Neural cell (in vitro differentiated cells): ENCODE data around the gene SLC9A5.

Source experiments
- CTCF ChIP-seq: fragments of 450-650 bp; IDR thresholded peaks from 2 replicates; pipeline ENCODE4 v1.5.1; 2014; ENCODE audit warnings: antibody characterized with exemption, mild to moderate bottlenecking, moderate library complexity; ENCODE audit not compliant: poor library complexity, severe bottlenecking
- EP300 ChIP-seq: fragments of 450-650 bp; conservative IDR thresholded peaks from 2 replicates; pipeline ENCODE4 v1.6.1; 2014; ENCODE audit warnings: antibody characterized with exemption, mild to moderate bottlenecking, moderate library complexity; ENCODE audit not compliant: poor library complexity, severe bottlenecking
- EZH2 ChIP-seq: fragments of 200-600, 300-800 bp; shearing (Covaris generic), sonication (generic); IDR thresholded peaks from 2 replicates; pipeline ENCODE4 v1.6.1; 2014; ENCODE audit warnings: antibody characterized with exemption, low read length, borderline replicate concordance, mild to moderate bottlenecking; ENCODE audit not compliant: insufficient read depth, poor library complexity, severe bottlenecking
- POLR2AphosphoS5 ChIP-seq: IDR thresholded peaks from 2 replicates; pipeline ENCODE4 v1.6.1; 2012
- RAD21 ChIP-seq: fragments of 450-650 bp; conservative IDR thresholded peaks from 2 replicates; pipeline ENCODE4 v1.6.1; 2014; ENCODE audit warnings: antibody characterized with exemption, mild to moderate bottlenecking, moderate library complexity
- SMC3 ChIP-seq: fragments of 450-650 bp; conservative IDR thresholded peaks from 2 replicates; pipeline ENCODE4 v1.6.1; 2014; ENCODE audit warnings: antibody characterized with exemption, mild to moderate bottlenecking, moderate library complexity; ENCODE audit not compliant: poor library complexity

- TF ChIP-seq CTCF (no peak), POLR2AphosphoS5 (no peak), SMC3 (no peak), EZH2 (no peak), EP300 (no peak), RAD21 (no peak)
Measured at GRCh38 chr16:67227567-67227921, 21.2 kb upstream of the SLC9A5 start.
